A549 (cell line): ENCODE data around the gene CHCHD5. TPM values are rescaled to one million over a fixed set of nuclear protein-coding genes. Genes with fewer than 3 reads are reported as not detected.

Experiments used
- ATAC-seq, 2 experiments: fragments of 200-7000 bp in 1 of 2; fragments of >200 bp in 1 of 2; cut with Nextera tagmentation in 1 of 2; cut with Tn5 transposase in 1 of 2; 3 replicates each; pipeline versions ENCODE4 v1.8.0 to v1.9.1; 2018 to 2020; ENCODE audit warnings: mild to moderate bottlenecking in 1 of 2, moderate library complexity in 1 of 2
- CTCF ChIA-PET: fragments of 300-600 bp; sonication (Branson Sonifier 250); formaldehyde crosslinking; extraction: SDS; loops from one replicate; lab custom pipeline; 2021; ENCODE audit warnings: antibody characterized with exemption, inconsistent platforms; lab: Yijun Ruan, JAX
- POLR2A ChIA-PET: fragments of 350-600 bp; formaldehyde crosslinking; extraction: SDS; loops from one replicate; lab custom pipeline; 2021; ENCODE audit warnings: antibody characterized with exemption, inconsistent platforms; lab: Yijun Ruan, JAX
- DNase-seq, 2 experiments: peaks; one replicate each; pipeline versions ENCODE4 v3.0.0 to v3.0.0-alpha.2; 2011 to 2016; ENCODE audit warnings: low read depth in 1 of 2, low spot score in 1 of 2
- FAIRE-seq: peaks from 2 replicates; lab custom pipeline; 2011; peaks lifted over from hg19 to GRCh38; lab: Jason Lieb, UNC
- H3K27ac ChIP-seq, 2 experiments: fragments of >200 bp; sonication (Bioruptor Twin); formaldehyde crosslinking; 3 replicates each; pipeline ENCODE4 v1.5.1; 2016 to 2017
- H3K4me1 ChIP-seq: fragments of >200 bp; sonication (Bioruptor Twin); formaldehyde crosslinking; 3 replicates; pipeline ENCODE4 v1.6.1; 2016
- H3K4me2 ChIP-seq: fragments of >200 bp; sonication (Bioruptor Twin); formaldehyde crosslinking; 3 replicates; pipeline ENCODE4 v1.6.1; 2016
- H3K4me3 ChIP-seq: fragments of >200 bp; sonication (Bioruptor Twin); formaldehyde crosslinking; 3 replicates; pipeline ENCODE4 v1.5.1; 2016
- H3K9me3 ChIP-seq: fragments of >200 bp; sonication (Bioruptor Twin); formaldehyde crosslinking; 3 replicates; pipeline ENCODE4 v1.6.1; 2016
- CEBPB ChIP-seq, 2 experiments: fragments of >200 bp in 1 of 2; sonication (Bioruptor Twin) in 1 of 2; formaldehyde crosslinking in 1 of 2; IDR thresholded peaks; 2 replicates each; pipeline ENCODE4 v1.6.1; 2012 to 2016
- CHD2 ChIP-seq: fragments of 150-350 bp; IDR thresholded peaks from 2 replicates; pipeline ENCODE4 v1.6.1; 2014; ENCODE audit warnings: low read length; ENCODE audit not compliant: partially characterized antibody
- EHF ChIP-seq: fragments of 250-450 bp; sonication (Bioruptor Pico); IDR thresholded peaks from 2 replicates; pipeline ENCODE4 v1.5.0; 2020; ENCODE audit warnings: mild to moderate bottlenecking
- EP300 ChIP-seq, 2 experiments: fragments of >200 bp; sonication (Bioruptor Twin); formaldehyde crosslinking; IDR thresholded peaks; 2 replicates in 1 of 2; 3 replicates in 1 of 2; pipeline ENCODE4 v1.6.1; 2016 to 2017
- FOSB ChIP-seq: fragments of 250-450 bp; sonication (Bioruptor Pico); IDR thresholded peaks from 2 replicates; pipeline ENCODE4 v1.5.0; 2020; ENCODE audit warnings: mild to moderate bottlenecking, moderate library complexity
- FOSL2 ChIP-seq, 2 experiments: fragments of 450-650 bp in 1 of 2; fragments of >200 bp in 1 of 2; sonication (Bioruptor Twin) in 1 of 2; formaldehyde crosslinking; IDR thresholded peaks; 2 replicates each; pipeline versions ENCODE4 v1.5.0 to v1.6.1; 2016 to 2020; ENCODE audit warnings: mild to moderate bottlenecking in 1 of 2, moderate library complexity in 1 of 2
- FOXS1 ChIP-seq: fragments of 250-450 bp; sonication (Bioruptor Pico); IDR thresholded peaks from 2 replicates; pipeline ENCODE4 v1.5.0; 2020; ENCODE audit warnings: mild to moderate bottlenecking, moderate library complexity
- HES2 ChIP-seq: fragments of >200 bp; sonication (Bioruptor Twin); formaldehyde crosslinking; IDR thresholded peaks from 2 replicates; pipeline ENCODE4 v1.6.1; 2016
- HEYL ChIP-seq: fragments of 250-450 bp; sonication (Bioruptor Pico); IDR thresholded peaks from 2 replicates; pipeline ENCODE4 v1.8.0; 2021; ENCODE audit warnings: mild to moderate bottlenecking, moderate library complexity
- HMGXB4 ChIP-seq: fragments of 250-450 bp; sonication (Bioruptor Pico); IDR thresholded peaks from 2 replicates; pipeline ENCODE4 v1.5.0; 2021; ENCODE audit warnings: mild to moderate bottlenecking, moderate library complexity, borderline replicate concordance
- HOXB13 ChIP-seq: fragments of 250-450 bp; sonication (Bioruptor Pico); IDR thresholded peaks from 2 replicates; pipeline ENCODE4 v1.5.0; 2020; ENCODE audit warnings: low read depth, mild to moderate bottlenecking, moderate library complexity
- JUN ChIP-seq, 2 experiments: fragments of >200 bp; sonication (Bioruptor Twin); formaldehyde crosslinking; IDR thresholded peaks; 2 replicates in 1 of 2; 3 replicates in 1 of 2; pipeline ENCODE4 v1.6.1; 2016 to 2017
- JUNB ChIP-seq: fragments of >200 bp; sonication (Bioruptor Twin); formaldehyde crosslinking; IDR thresholded peaks from 2 replicates; pipeline ENCODE4 v1.6.1; 2016
- KDM5A ChIP-seq: fragments of 200-600 bp; sonication (generic); IDR thresholded peaks from 2 replicates; pipeline ENCODE4 v1.6.1; 2016; ENCODE audit warnings: antibody characterized with exemption, mild to moderate bottlenecking
- MAX ChIP-seq: IDR thresholded peaks from 2 replicates; pipeline ENCODE4 v1.6.1; 2012
- MAZ ChIP-seq: fragments of 150-350 bp; IDR thresholded peaks from 2 replicates; pipeline ENCODE4 v1.6.1; 2014; ENCODE audit warnings: antibody characterized with exemption, low read depth, low read length, borderline replicate concordance
- MYC ChIP-seq: IDR thresholded peaks from 2 replicates; pipeline ENCODE4 v1.6.1; 2012; ENCODE audit warnings: mild to moderate bottlenecking, inconsistent platforms, low read length, improper control_type of control experiment, borderline replicate concordance
- NFE2L2 ChIP-seq: fragments of 150-350 bp; conservative IDR thresholded peaks from 2 replicates; pipeline ENCODE4 v1.6.1; 2014; ENCODE audit warnings: low read length
- NPAS2 ChIP-seq: fragments of 250-450 bp; sonication (Bioruptor Pico); IDR thresholded peaks from 2 replicates; pipeline ENCODE4 v1.8.0; 2022; ENCODE audit warnings: mild to moderate bottlenecking, moderate library complexity, borderline replicate concordance
- NR3C1 ChIP-seq: fragments of >200 bp; sonication (Bioruptor Twin); formaldehyde crosslinking; IDR thresholded peaks from 3 replicates; pipeline ENCODE4 v1.6.1; 2017
- PHF8 ChIP-seq: fragments of 200-600 bp; sonication (generic); IDR thresholded peaks from 2 replicates; pipeline ENCODE4 v1.6.1; 2016; ENCODE audit warnings: low read depth, mild to moderate bottlenecking, antibody characterized with exemption, moderate library complexity, borderline replicate concordance
- RCOR1 ChIP-seq: fragments of 150-350 bp; IDR thresholded peaks from 2 replicates; pipeline ENCODE4 v1.6.1; 2014; ENCODE audit warnings: antibody characterized with exemption, low read length, low read depth
- RFX5 ChIP-seq: fragments of 450-650 bp; IDR thresholded peaks from 2 replicates; pipeline ENCODE4 v1.7.1; 2014; ENCODE audit warnings: antibody characterized with exemption, mild to moderate bottlenecking, moderate library complexity
- SMC3 ChIP-seq: fragments of >200 bp; sonication (Bioruptor Twin); formaldehyde crosslinking; IDR thresholded peaks from 3 replicates; pipeline ENCODE4 v1.6.1; 2018; ENCODE audit warnings: inconsistent platforms
- TP53 ChIP-seq: fragments of 250-450 bp; sonication (Bioruptor Pico); IDR thresholded peaks from 2 replicates; pipeline ENCODE4 v1.5.0; 2021; ENCODE audit warnings: mild to moderate bottlenecking, moderate library complexity
- ZC3H11A ChIP-seq: fragments of 450-650 bp; IDR thresholded peaks from 2 replicates; pipeline ENCODE4 v1.6.1; 2014; ENCODE audit warnings: antibody characterized with exemption, mild to moderate bottlenecking
- ZSCAN20 ChIP-seq: fragments of 250-450 bp; sonication (Bioruptor Pico); IDR thresholded peaks from 2 replicates; pipeline ENCODE4 v1.8.0; 2022; ENCODE audit warnings: mild to moderate bottlenecking, moderate library complexity
- WGBS: methylation state at CpG from one replicate; pipeline ENCODE4 v1.1.6; 2017; ENCODE audit errors: missing lambda C conversion rate; 5-methylcytosine and 5-hydroxymethylcytosine counted together
- polyA plus RNA-seq, 4 experiments: library from polyadenylated mRNA; depleted of rRNA in 3 of 4; stranded (reverse); fragments of >200 nt; fragmentation: RNase III in 1 of 4; extraction: RNeasy Plus Mini Kit Qiagen cat#74134 plus additional on column Dnase treatment in 1 of 4; gene quantifications; 2 replicates in 3 of 4; 3 replicates in 1 of 4; pipeline ENCODE4 v1.2.3, GENCODE V29; 2011 to 2017

CHCHD5 gene
- polyA plus RNA-seq, 2 of the 4 experiments (the other 2 are of a cell fraction): 15.0 to 61.4 TPM

GRCh38 chr2:112622528-112622849, 38.1 kb downstream of the CHCHD5 start:
- TF ChIP-seq CHD2: no peak
- no peak for TF ChIP-seq KDM5A
- TF ChIP-seq MYC: no peak
- TF ChIP-seq ZSCAN20 (CRISPR knock-in tag): no peak
- TF ChIP-seq JUN (IDR thresholded peaks at IDR 0.05): no peak
- TF ChIP-seq PHF8: no peak
- TF ChIP-seq EHF (CRISPR knock-in tag): no peak
- peak in 1 of 2 experiments; percentile 33; a peak in 1 of 4 replicates for TF ChIP-seq CEBPB (IDR thresholded peaks at IDR 0.05)
- no peak for TF ChIP-seq FOSL2 (IDR thresholded peaks at IDR 0.05)
- TF ChIP-seq FOSL2 (CRISPR knock-in tag; IDR thresholded peaks at IDR 0.05): 0 out of 2 replicates have a peak, but pooled peaks have one; percentile 46
- TF ChIP-seq TP53 (CRISPR knock-in tag): no peak
- FAIRE-seq: no peak
- peaks cover 64% of the 10 kb centered on the region for H3K4me1 ChIP-seq
- H3K4me2 ChIP-seq: peak overlapping the region; percentile 24
- H3K9me3 ChIP-seq: no peaks in the 10 kb centered on the region
- CTCF ChIA-PET: interaction anchor here (1.0 to 16.6 kb wide), 6 partner anchors 20 to 105 kb away, joined by 4 to 343 read pairs (median 91); partner anchors contain the start of genes NT5DC4 and SLC20A1
- POLR2A ChIA-PET: interaction anchor here (1.0 kb wide), 1 partner anchor 22 kb away, joined by 4 read pairs; no protein-coding TSS in a partner anchor
- WGBS: 5% methylated on average over 3 of the region's 3 CpGs
- DNase-seq: peak in 1 of 2 experiments; percentile 70
- 0 out of 6 replicates have a peak, but pooled peaks have one; percentile 1 to 10 for ATAC-seq
- peak overlapping the region; percentile 55 to 93 for H3K27ac ChIP-seq
- no peak overlapping the region for H3K4me3 ChIP-seq

- Histone ChIP-seq H3K4me3 (no peak overlapping the region), H3K4me1 (peaks cover 80% of the 10 kb centered on the region), H3K4me2 (peak overlapping the region; percentile 68), H3K9me3 (no peaks in the 10 kb centered on the region), H3K27ac (peak overlapping the region; percentile 90 to 93)
- DNase-seq (peak in 1 of 2 experiments; percentile 73), ATAC-seq (no peak; a peak in 1 of 6 replicates), FAIRE-seq (no peak)
- ChIA-PET CTCF (interaction anchor here (0.6 to 16.6 kb wide), 9 partner anchors 12 to 660 kb away, joined by 3 to 343 read pairs (median 40); partner anchors contain the start of genes NT5DC4 and SLC20A1), POLR2A (interaction anchor here (2.1 kb wide), 1 partner anchor 22 kb away, joined by 16 read pairs; the partner anchor contains the start of gene SLC20A1)
- 63% methylated on average over 11 of the region's 11 CpGs for WGBS
- TF ChIP-seq JUN (IDR thresholded peaks at IDR 0.05): no peak
- TF ChIP-seq SMC3: no peak
- TF ChIP-seq HEYL (CRISPR knock-in tag): no peak
- 0 out of 2 replicates have a peak, but pooled peaks have one; percentile 29 for TF ChIP-seq JUNB
- TF ChIP-seq NPAS2 (CRISPR knock-in tag): no peak
- peak; percentile 42; the same call in 1 of the 2 replicates for TF ChIP-seq MAX
- TF ChIP-seq ZC3H11A: no peak
- no peak for TF ChIP-seq KDM5A
- TF ChIP-seq MAZ: no peak
- no peak for TF ChIP-seq RFX5
- 0 out of 2 replicates have a peak, but pooled peaks have one; percentile 17 for TF ChIP-seq FOSL2 (IDR thresholded peaks at IDR 0.05)
- TF ChIP-seq FOSL2 (CRISPR knock-in tag; IDR thresholded peaks at IDR 0.05): peak; percentile 66; the same call in 1 of the 2 replicates
- no peak for TF ChIP-seq RCOR1
- TF ChIP-seq ZSCAN20 (CRISPR knock-in tag): no peak
- no peak for TF ChIP-seq EP300 (IDR thresholded peaks at IDR 0.05)
Observed at GRCh38 chr2:112623913-112624777, 39.7 kb downstream of the CHCHD5 start.

- ChIA-PET POLR2A (interaction anchor here (2.1 kb wide), 1 partner anchor 20 kb away, joined by 16 read pairs; the partner anchor contains the start of gene SLC20A1), CTCF (interaction anchor here (0.6 to 16.6 kb wide), 19 partner anchors 11 to 510 kb away, joined by 3 to 343 read pairs (median 6); partner anchors contain the start of genes NT5DC4 and SLC20A1)
- WGBS: 68% methylated on average over 7 of the region's 7 CpGs
- ATAC-seq (no peak), FAIRE-seq (no peak), DNase-seq (no peak)
- peak overlapping the region; percentile 68 for H3K4me2 ChIP-seq
- no peak overlapping the region for H3K4me3 ChIP-seq
- H3K9me3 ChIP-seq: no peaks in the 10 kb centered on the region
- peaks cover 95% of the 10 kb centered on the region for H3K4me1 ChIP-seq
- H3K27ac ChIP-seq: peak overlapping the region; percentile 90 to 93
- no peak for TF ChIP-seq NPAS2 (CRISPR knock-in tag)
- no peak for TF ChIP-seq HES2
- no peak for TF ChIP-seq HMGXB4 (CRISPR knock-in tag)
- no peak for TF ChIP-seq SMC3
- TF ChIP-seq NR3C1: no peak
- TF ChIP-seq MAZ: no peak
- TF ChIP-seq FOXS1 (CRISPR knock-in tag): no peak
- no peak for TF ChIP-seq MAX
- no peak for TF ChIP-seq HOXB13
- TF ChIP-seq FOSB: no peak
- TF ChIP-seq NFE2L2: no peak
Observed at GRCh38 chr2:112625474-112626114, 41.2 kb downstream of the CHCHD5 start.
